Neural cell (in vitro differentiated cells): ENCODE data around the gene USP46. TPM values are rescaled to one million over a fixed set of nuclear protein-coding genes. Genes with fewer than 3 reads are reported as not detected.

Experiments used
- H2AFZ ChIP-seq: fragments of 200-600, 300-800 bp; sonication (generic), shearing (Covaris generic); 2 replicates; pipeline ENCODE4 v1.6.0; 2014; ENCODE audit warnings: low read depth, mild to moderate bottlenecking, antibody characterized with exemption, low read length, moderate library complexity
- H3F3A ChIP-seq: fragments of 200-600 bp; shearing (Covaris generic); 2 replicates; pipeline ENCODE4 v1.6.1; 2016; ENCODE audit warnings: mild to moderate bottlenecking, moderate library complexity, mixed read lengths, antibody characterized with exemption, low read length; ENCODE audit not compliant: insufficient read depth, poor library complexity, severe bottlenecking
- H3K27ac ChIP-seq: fragments of 200-600, 300-800 bp; sonication (generic), shearing (Covaris generic); 2 replicates; pipeline ENCODE4 v1.5.1; 2014; ENCODE audit warnings: mild to moderate bottlenecking, low read length, moderate library complexity
- H3K27me3 ChIP-seq: fragments of 300-800, 200-600 bp; sonication (generic), shearing (Covaris generic); 2 replicates; pipeline ENCODE4 v1.6.0; 2014; ENCODE audit warnings: mild to moderate bottlenecking, low read depth, low read length, moderate library complexity; ENCODE audit not compliant: insufficient read depth
- H3K36me3 ChIP-seq: fragments of 300-800, 200-600 bp; sonication (generic), shearing (Covaris generic); 2 replicates; pipeline ENCODE4 v1.5.1; 2014; ENCODE audit warnings: mild to moderate bottlenecking, antibody characterized with exemption, low read length, moderate library complexity; ENCODE audit not compliant: insufficient read depth
- H3K4me2 ChIP-seq: fragments of 300-800, 200-600 bp; sonication (generic), shearing (Covaris generic); 2 replicates; pipeline ENCODE4 v1.6.0; 2014; ENCODE audit warnings: mild to moderate bottlenecking, low read length
- H3K4me3 ChIP-seq: fragments of 300-800, 200-600 bp; sonication (generic), shearing (Covaris generic); 2 replicates; pipeline ENCODE4 v1.5.1; 2014; ENCODE audit warnings: mild to moderate bottlenecking, low read length, moderate library complexity
- H3K79me2 ChIP-seq: fragments of 200-600 bp; shearing (Covaris generic); replicated peaks from 2 replicates; pipeline ENCODE4 v1.6.0; 2014; ENCODE audit warnings: mild to moderate bottlenecking, low read length, moderate library complexity; ENCODE audit not compliant: insufficient read depth
- H3K9ac ChIP-seq: fragments of 300-800, 200-600 bp; sonication (generic), shearing (Covaris generic); 2 replicates; pipeline ENCODE4 v1.6.1; 2016; ENCODE audit warnings: mild to moderate bottlenecking, low read length, mixed read lengths
- H3K9me2 ChIP-seq: fragments of 200-600 bp; shearing (Covaris generic); 2 replicates; pipeline ENCODE4 v1.6.1; 2016; ENCODE audit warnings: mild to moderate bottlenecking, low read length, mixed read lengths; ENCODE audit not compliant: insufficient read depth
- H3K9me3 ChIP-seq: fragments of 200-600, 300-800 bp; sonication (generic), shearing (Covaris generic); 2 replicates; pipeline ENCODE4 v1.6.1; 2016; ENCODE audit warnings: mild to moderate bottlenecking, mixed run types, low read length, moderate library complexity, mixed read lengths
- H4K20me1 ChIP-seq: fragments of 200-600 bp; shearing (Covaris generic); 2 replicates; pipeline ENCODE4 v1.6.1; 2016; ENCODE audit warnings: mild to moderate bottlenecking, mixed run types; ENCODE audit not compliant: insufficient read depth
- CTCF ChIP-seq: fragments of 450-650 bp; IDR thresholded peaks from 2 replicates; pipeline ENCODE4 v1.5.1; 2014; ENCODE audit warnings: antibody characterized with exemption, mild to moderate bottlenecking, moderate library complexity; ENCODE audit not compliant: poor library complexity, severe bottlenecking
- EP300 ChIP-seq: fragments of 450-650 bp; conservative IDR thresholded peaks from 2 replicates; pipeline ENCODE4 v1.6.1; 2014; ENCODE audit warnings: antibody characterized with exemption, mild to moderate bottlenecking, moderate library complexity; ENCODE audit not compliant: poor library complexity, severe bottlenecking
- EZH2 ChIP-seq: fragments of 200-600, 300-800 bp; shearing (Covaris generic), sonication (generic); IDR thresholded peaks from 2 replicates; pipeline ENCODE4 v1.6.1; 2014; ENCODE audit warnings: antibody characterized with exemption, low read length, borderline replicate concordance, mild to moderate bottlenecking; ENCODE audit not compliant: insufficient read depth, poor library complexity, severe bottlenecking
- MXI1 ChIP-seq: fragments of 450-650 bp; conservative IDR thresholded peaks from 2 replicates; pipeline ENCODE4 v1.6.1; 2014; ENCODE audit warnings: antibody characterized with exemption, mild to moderate bottlenecking; ENCODE audit not compliant: poor library complexity, severe bottlenecking
- POLR2AphosphoS5 ChIP-seq: IDR thresholded peaks from 2 replicates; pipeline ENCODE4 v1.6.1; 2012
- RAD21 ChIP-seq: fragments of 450-650 bp; conservative IDR thresholded peaks from 2 replicates; pipeline ENCODE4 v1.6.1; 2014; ENCODE audit warnings: antibody characterized with exemption, mild to moderate bottlenecking, moderate library complexity
- REST ChIP-seq: IDR thresholded peaks from 2 replicates; pipeline ENCODE4 v1.6.1; 2012; ENCODE audit warnings: borderline replicate concordance
- SMC3 ChIP-seq: fragments of 450-650 bp; conservative IDR thresholded peaks from 2 replicates; pipeline ENCODE4 v1.6.1; 2014; ENCODE audit warnings: antibody characterized with exemption, mild to moderate bottlenecking, moderate library complexity; ENCODE audit not compliant: poor library complexity
- TAF1 ChIP-seq: IDR thresholded peaks from 2 replicates; pipeline ENCODE4 v1.6.1; 2012; ENCODE audit warnings: low read depth
- polyA plus RNA-seq: library from polyadenylated mRNA; depleted of rRNA; stranded (reverse); fragments of >200 nt; gene quantifications from 2 replicates; pipeline ENCODE4 v1.2.3, GENCODE V29; 2014

Gene USP46
- polyA plus RNA-seq, 1 donor from 2014 or later, result 14.1 TPM

GRCh38 chr4:52577624-52577962 is 81.5 kb downstream of the USP46 start:
- TF ChIP-seq EZH2, result no peak
- no peak for TF ChIP-seq RAD21
- no peak for TF ChIP-seq REST
- TF ChIP-seq SMC3, result no peak
- TF ChIP-seq EP300, result no peak
- TF ChIP-seq CTCF, result no peak
- no peak overlapping the region for H3K4me3 ChIP-seq
- H3K36me3 ChIP-seq, result no peaks in the 10 kb centered on the region
- no peak overlapping the region for H3K4me2 ChIP-seq
- H3K9me2 ChIP-seq, result no peaks in the 10 kb centered on the region
- H3K27me3 ChIP-seq, result no peaks in the 10 kb centered on the region
- no peak overlapping the region for H2AFZ ChIP-seq
- no peak overlapping the region for H3K27ac ChIP-seq
- no peaks in the 10 kb centered on the region for H3K9me3 ChIP-seq
- no peak overlapping the region for H3K9ac ChIP-seq
- no peaks in the 10 kb centered on the region for H4K20me1 ChIP-seq
- H3K79me2 ChIP-seq, result no peaks in the 10 kb centered on the region
- no peaks in the 10 kb centered on the region for H3F3A ChIP-seq

DNA sequence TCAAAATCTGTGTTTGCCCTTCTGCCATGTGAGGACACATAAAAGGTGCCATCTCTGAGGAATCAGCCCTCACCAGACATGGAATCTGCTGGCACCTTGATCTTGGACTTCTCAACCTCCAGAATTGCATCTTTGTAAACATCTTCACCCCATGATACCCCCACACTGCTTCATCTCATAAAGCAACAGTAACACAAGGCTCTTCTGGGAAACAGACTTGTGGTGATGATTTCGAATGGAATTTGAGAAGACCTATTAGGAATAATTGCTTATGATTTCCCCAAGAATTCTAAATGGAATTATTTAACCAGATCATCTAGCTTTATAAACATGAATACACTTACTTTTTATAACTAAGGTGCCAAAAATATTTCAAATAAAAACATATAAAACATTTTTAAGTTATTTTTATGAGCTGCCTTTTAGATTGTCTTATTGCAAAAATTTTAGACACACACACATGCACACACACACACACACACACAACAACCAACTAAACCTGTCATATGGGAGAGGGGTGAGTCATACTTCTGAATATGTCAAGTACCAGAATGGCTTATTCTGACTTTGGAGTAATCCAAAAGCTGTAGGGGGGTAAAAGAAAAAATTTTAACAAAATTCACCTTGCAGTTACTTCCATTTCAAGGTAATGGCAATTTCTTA is 82.0 kb downstream of the USP46 start:
- TF ChIP-seq RAD21 (no peak), CTCF (no peak), TAF1 (no peak), REST (no peak), SMC3 (no peak), EZH2 (no peak), POLR2AphosphoS5 (no peak), MXI1 (no peak), EP300 (no peak)
- H3K4me3 ChIP-seq, result no peak overlapping the region
- no peak overlapping the region for H3K4me2 ChIP-seq
- no peaks in the 10 kb centered on the region for H3F3A ChIP-seq
- H3K9ac ChIP-seq, result no peak overlapping the region
- no peak overlapping the region for H3K27ac ChIP-seq
- H3K9me2 ChIP-seq, result no peaks in the 10 kb centered on the region
- H3K9me3 ChIP-seq, result no peaks in the 10 kb centered on the region
- no peak overlapping the region for H2AFZ ChIP-seq
- no peaks in the 10 kb centered on the region for H4K20me1 ChIP-seq
- H3K79me2 ChIP-seq, result no peaks in the 10 kb centered on the region
- H3K36me3 ChIP-seq, result no peaks in the 10 kb centered on the region
- no peaks in the 10 kb centered on the region for H3K27me3 ChIP-seq
